Colonic mucosa (tissue), 4 donors: ENCODE measurements around the gene TLL2. TPM values are rescaled to one million over a fixed set of nuclear protein-coding genes. Genes with fewer than 3 reads are reported as not detected.

ENCODE experiments used
- DNase-seq: peaks from one replicate; pipeline ENCODE4 v3.0.0-alpha.2; 2020
- H3K27ac ChIP-seq: fragments of 200-600 bp; one replicate; pipeline ENCODE4 v1.8.0; 2021
- H3K27me3 ChIP-seq: fragments of 200-600 bp; one replicate; pipeline ENCODE4 v1.8.0; 2021
- H3K36me3 ChIP-seq: fragments of 200-600 bp; one replicate; pipeline ENCODE4 v1.8.0; 2021
- H3K4me1 ChIP-seq: fragments of 200-600 bp; one replicate; pipeline ENCODE4 v1.8.0; 2021; ENCODE audit warnings: mild to moderate bottlenecking
- H3K4me3 ChIP-seq: fragments of 200-600 bp; one replicate; pipeline ENCODE4 v1.8.0; 2021
- H3K9ac ChIP-seq, 2 donors: one replicate each; pipeline ENCODE4 v1.7.0; 2013; ENCODE audit warnings: control low read depth in 2 of 2, low read depth in 2 of 2, low read length in 2 of 2
- H3K9me3 ChIP-seq: fragments of 200-600 bp; one replicate; pipeline ENCODE4 v1.8.0; 2021
- CTCF ChIP-seq: fragments of 200-600 bp; IDR thresholded peaks from one replicate; pipeline ENCODE4 v1.8.0; 2022; ENCODE audit warnings: antibody characterized with exemption, mild to moderate bottlenecking
- intact Hi-C: fragments of 100-400 bp; cut with DNase I; formaldehyde crosslinking; loops from one replicate; pipeline ENCODE4 v1.14.1; 2022
- total RNA-seq, 2 donors: library from RNA; stranded (reverse); fragmentation: NEBNext Ultra II Directional in 1 of 2; extraction: Animal tissue kit (Norgen Biotek cat#: 25700) in 1 of 2; gene quantifications; one replicate each; pipeline ENCODE4 v1.2.1, GENCODE V29; 2021
- donor health status: healthy.
- donor health status: DM: no; HTN: no; CAD: no.
- donor health status: DM: no; HTN: no; CAD: no.

TLL2 gene
- under 1 TPM; 0.30 to 0.45 TPM for total RNA-seq

DNA sequence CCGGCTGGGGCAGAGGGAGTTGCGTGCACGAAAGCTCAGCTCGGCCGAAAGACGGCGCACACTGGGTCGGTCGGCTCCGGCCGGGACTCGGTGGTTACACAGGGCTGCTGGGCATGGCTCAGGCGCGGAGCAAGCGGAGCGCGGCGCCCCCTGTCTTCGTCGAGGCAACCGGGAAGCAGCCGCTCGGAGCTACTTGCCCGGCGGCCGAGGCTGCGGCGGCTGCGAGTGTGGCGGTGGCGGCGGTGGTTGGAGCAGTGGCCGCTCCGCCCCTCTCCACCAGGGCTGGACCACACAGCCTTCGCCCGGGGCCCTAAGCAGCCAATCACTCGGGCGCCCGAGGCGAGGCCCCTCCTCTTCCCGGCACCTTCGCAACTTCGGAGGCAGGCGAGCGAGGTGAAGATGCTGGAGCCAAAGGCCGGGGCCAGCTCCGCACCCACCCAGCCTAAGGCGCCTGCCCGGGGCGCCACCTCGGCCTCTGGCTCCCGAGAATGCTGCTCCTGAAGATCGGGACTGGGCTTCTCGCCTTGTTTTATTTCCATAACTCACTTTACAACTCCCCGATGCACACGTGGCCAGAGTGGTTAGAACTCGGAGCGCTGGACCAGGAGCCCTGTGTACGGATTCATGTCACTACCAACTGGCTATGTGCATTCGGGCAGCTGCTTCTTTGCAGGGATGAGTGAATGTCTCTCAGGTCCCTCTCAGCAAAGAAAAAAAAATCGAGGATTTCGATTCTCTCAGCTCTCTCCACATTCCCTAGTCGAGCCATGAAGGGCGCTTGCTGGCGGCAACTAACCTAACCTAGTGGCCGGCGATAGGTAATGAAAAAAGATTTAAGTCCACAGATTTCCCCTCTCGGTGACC is at the start of gene TLL2:
Gene TLL2 (minus strand): TSS at position 229 of the 864 bp plus-strand sequence. CDS start 241 bp downstream, outside the sequence.
- H3K27ac ChIP-seq, result no peak within 1 kb of the TSS
- TF ChIP-seq CTCF, result peak; percentile 50

GRCh38 chr10:96560966-96561887 is 47.5 kb upstream of the TLL2 start:
- no peaks in the 10 kb centered on the region for H3K4me1 ChIP-seq
- H3K9me3 ChIP-seq, result no peaks in the 10 kb centered on the region
- H3K27ac ChIP-seq, result peak overlapping the region; percentile 2
- H3K4me3 ChIP-seq, result no peak overlapping the region
- intact Hi-C loops, result no loop called here
- no peak for TF ChIP-seq CTCF
- H3K36me3 ChIP-seq, result peaks cover 6% of the 10 kb centered on the region
- H3K9ac ChIP-seq, result no peak overlapping the region
- H3K27me3 ChIP-seq, result no peaks in the 10 kb centered on the region
- no peak for DNase-seq

More for the DNA sequence above, at the start of gene TLL2:
- DNase-seq, result peak; percentile 87
- H3K27me3 ChIP-seq, result peaks cover 12% of the 10 kb centered on the region
- intact Hi-C loops, result no loop called here
- no peaks in the 10 kb centered on the region for H3K9me3 ChIP-seq
- H3K4me3 ChIP-seq, result peak within 1 kb of the TSS; percentile 55
- peak within 1 kb of the TSS; percentile 12 to 70 for H3K9ac ChIP-seq
- H3K36me3 ChIP-seq, result no peaks in the 10 kb centered on the region
- H3K4me1 ChIP-seq, result peaks cover 11% of the 10 kb centered on the region

DNA sequence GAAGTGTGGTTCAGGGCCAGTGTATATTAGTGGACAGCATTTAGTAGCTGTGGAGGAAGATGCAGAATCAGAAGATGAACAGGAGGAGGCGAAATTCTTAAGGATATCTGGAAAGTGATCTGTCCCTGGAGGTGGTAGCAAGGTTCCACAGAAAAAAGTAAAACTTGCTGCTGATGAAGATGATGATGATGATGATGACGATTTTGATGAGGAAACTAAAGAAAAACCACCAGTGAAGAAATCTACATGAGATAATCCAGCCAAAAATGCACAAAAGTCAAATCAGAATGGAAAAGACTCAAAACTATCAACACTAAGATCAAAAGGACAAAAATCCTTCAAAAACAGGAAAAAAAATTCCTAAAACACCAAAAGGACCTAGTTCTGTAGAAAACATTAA is 46.8 kb upstream of the TLL2 start:
- no peak overlapping the region for H3K27ac ChIP-seq
- H3K36me3 ChIP-seq, result peaks cover 6% of the 10 kb centered on the region
- H3K4me1 ChIP-seq, result no peaks in the 10 kb centered on the region
- intact Hi-C loops, result no loop called here
- TF ChIP-seq CTCF, result no peak
- DNase-seq, result no peak
- no peaks in the 10 kb centered on the region for H3K9me3 ChIP-seq
- H3K4me3 ChIP-seq, result no peak overlapping the region
- no peaks in the 10 kb centered on the region for H3K27me3 ChIP-seq
- H3K9ac ChIP-seq, result no peak overlapping the region

DNA sequence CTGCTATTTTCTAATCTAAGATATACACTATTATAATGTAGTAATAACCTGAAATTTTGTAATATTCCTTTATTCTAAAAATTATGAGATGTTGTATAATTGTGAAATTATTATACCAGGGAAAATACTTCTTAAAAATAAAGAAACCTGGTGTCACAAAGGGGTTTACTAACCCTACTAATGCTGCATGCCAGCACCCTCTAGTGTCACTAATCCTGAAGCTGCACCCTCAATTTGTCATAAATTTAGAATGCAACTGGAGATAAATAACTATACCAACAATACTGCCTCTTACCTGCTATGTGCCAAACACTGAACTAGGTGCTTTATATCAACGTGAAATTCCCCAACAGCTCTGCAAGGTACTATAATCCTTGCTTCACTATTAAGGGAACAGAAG is 42.3 kb upstream of the TLL2 start:
- peaks cover 6% of the 10 kb centered on the region for H3K36me3 ChIP-seq
- no peak overlapping the region for H3K9ac ChIP-seq
- intact Hi-C loops, result no loop called here

More for the DNA sequence above, 42.3 kb upstream of the TLL2 start:
- Histone ChIP-seq H3K4me1 (no peaks in the 10 kb centered on the region), H3K27me3 (no peaks in the 10 kb centered on the region), H3K9me3 (no peaks in the 10 kb centered on the region), H3K4me3 (no peak overlapping the region), H3K27ac (no peak overlapping the region)
- peak; percentile 14 for TF ChIP-seq CTCF
- DNase-seq, result no peak
